Duodenal mucosa (tissue), 2 donors: ENCODE data around the gene RAPSN.

Experiments
- H3K27ac ChIP-seq: one replicate; pipeline ENCODE4 v1.7.0; 2013; ENCODE audit warnings: low read depth, low read length
- H3K27me3 ChIP-seq, 2 donors: one replicate each; pipeline ENCODE4 v1.7.0; 2013; ENCODE audit warnings: low read length in 2 of 2, control low read depth in 1 of 2; ENCODE audit not compliant: insufficient read depth in 2 of 2, control insufficient read depth in 1 of 2
- H3K36me3 ChIP-seq, 2 donors: one replicate each; pipeline ENCODE4 v1.7.0; 2013; ENCODE audit warnings: low read length in 2 of 2, control low read depth in 1 of 2; ENCODE audit not compliant: insufficient read depth in 2 of 2, control insufficient read depth in 1 of 2
- H3K4me1 ChIP-seq, 2 donors: one replicate each; pipeline ENCODE4 v1.7.0; 2013; ENCODE audit warnings: low read length in 2 of 2, control low read depth in 1 of 2; ENCODE audit not compliant: insufficient read depth in 2 of 2, control insufficient read depth in 1 of 2
- H3K4me3 ChIP-seq, 2 donors: one replicate each; pipeline ENCODE4 v1.7.0; 2013; ENCODE audit warnings: low read length in 2 of 2, low read depth in 1 of 2
- H3K9ac ChIP-seq, 2 donors: one replicate each; pipeline ENCODE4 v1.7.0; 2013; ENCODE audit warnings: low read length in 2 of 2, low read depth in 1 of 2
- H3K9me3 ChIP-seq, 2 donors: one replicate each; pipeline ENCODE4 v1.7.0; 2013; ENCODE audit warnings: low read length in 2 of 2, control low read depth in 1 of 2; ENCODE audit not compliant: control insufficient read depth in 1 of 2

The RAPSN gene

DNA sequence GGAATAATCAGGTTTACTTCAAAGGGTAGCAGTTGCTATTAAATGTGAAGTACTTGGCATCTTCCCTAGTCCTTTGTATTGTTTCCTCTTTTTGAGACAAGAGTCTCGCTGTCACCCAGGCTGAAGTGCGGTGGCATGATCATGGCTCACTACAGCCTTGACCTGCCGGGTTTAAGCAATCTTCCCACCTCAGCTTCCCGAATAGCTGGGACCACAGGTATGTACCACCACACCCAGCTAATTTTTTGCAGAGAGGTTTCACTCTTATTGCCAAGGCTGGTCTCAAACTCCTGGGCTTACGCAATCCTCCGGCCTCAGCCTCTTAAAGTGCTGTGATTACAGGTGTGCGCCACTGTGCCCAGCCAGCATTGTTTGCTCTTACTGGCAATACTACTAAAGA is 36.2 kb upstream of the RAPSN start:
- Histone ChIP-seq H3K4me3 (no peak overlapping the region), H3K9me3 (no peaks in the 10 kb centered on the region), H3K27me3 (no peaks in the 10 kb centered on the region), H3K4me1 (peaks cover 7 to 24% of the 10 kb centered on the region in 2 donors), H3K9ac (no peak overlapping the region), H3K36me3 (peaks cover 42 to 60% of the 10 kb centered on the region in 2 donors), H3K27ac (no peak overlapping the region)

GRCh38 chr11:47483457-47483856 is 34.5 kb upstream of the RAPSN start:
- Histone ChIP-seq H3K36me3 (peaks cover 56 to 76% of the 10 kb centered on the region in 2 donors), H3K4me3 (no peak overlapping the region), H3K4me1 (peaks cover 4 to 11% of the 10 kb centered on the region in 2 donors), H3K27ac (no peak overlapping the region), H3K9me3 (no peaks in the 10 kb centered on the region), H3K9ac (no peak overlapping the region), H3K27me3 (no peaks in the 10 kb centered on the region)

- Histone ChIP-seq H3K36me3 (peaks cover 68 to 88% of the 10 kb centered on the region in 2 donors), H3K27me3 (no peaks in the 10 kb centered on the region), H3K27ac (no peak overlapping the region), H3K4me3 (no peak overlapping the region), H3K4me1 (no peaks in the 10 kb centered on the region), H3K9ac (no peak overlapping the region), H3K9me3 (no peaks in the 10 kb centered on the region)
Observed at GRCh38 chr11:47480762-47481161, 31.8 kb upstream of the RAPSN start.

DNA sequence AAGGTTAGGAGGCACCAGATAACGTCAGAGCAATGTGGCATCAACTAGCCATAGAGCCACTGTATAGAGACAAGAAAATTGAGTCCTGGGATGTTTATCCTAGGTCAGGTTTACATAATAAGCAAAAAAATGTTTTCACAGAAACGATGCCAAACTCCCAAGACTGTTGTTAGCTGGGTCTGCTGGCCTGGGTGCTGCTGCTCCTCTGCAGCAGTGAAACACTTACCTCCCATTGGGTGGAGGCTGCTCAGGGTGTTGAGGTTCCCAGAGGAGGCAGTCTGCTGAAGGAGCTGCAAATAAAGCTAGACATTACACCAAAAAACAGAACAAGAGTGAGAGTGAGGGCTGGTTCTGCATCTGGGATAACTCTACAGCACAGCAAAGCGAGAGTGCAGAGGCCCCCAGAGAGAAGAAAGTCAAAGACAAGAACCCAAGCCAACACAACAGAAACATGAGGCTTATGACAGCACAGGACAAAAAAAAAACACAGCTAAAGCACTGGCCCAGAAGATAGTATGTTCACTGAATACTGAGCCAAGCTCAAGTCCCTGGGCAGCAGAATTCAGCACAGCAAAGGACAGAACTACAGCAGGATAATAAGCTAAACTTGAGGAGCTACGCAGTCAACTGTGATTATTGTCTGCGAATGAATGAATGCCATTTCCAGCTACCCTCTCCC is 29.9 kb upstream of the RAPSN start:
- Histone ChIP-seq H3K27ac (no peak overlapping the region), H3K27me3 (no peaks in the 10 kb centered on the region), H3K36me3 (peaks cover 80 to 95% of the 10 kb centered on the region in 2 donors)

DNA sequence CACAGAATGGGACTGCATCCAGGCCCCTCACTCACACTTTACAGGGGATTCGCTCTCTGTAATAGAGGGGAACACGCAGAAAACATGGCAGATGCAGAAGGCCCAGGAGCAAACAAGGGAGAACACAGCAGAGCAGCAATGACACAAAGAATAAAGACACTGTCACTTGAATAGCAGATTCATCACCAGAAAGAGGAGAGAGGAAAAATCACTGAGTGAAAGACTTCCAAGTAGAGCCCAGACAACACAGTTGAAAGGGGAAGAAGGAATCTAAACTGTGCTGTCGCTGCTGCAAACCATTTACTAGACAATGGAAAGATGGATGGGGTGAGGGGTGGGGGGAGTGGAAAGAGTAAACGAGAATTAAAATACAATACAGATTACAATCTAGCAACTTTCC is 28.8 kb upstream of the RAPSN start:
- no peaks in the 10 kb centered on the region for H3K4me1 ChIP-seq
- H3K27ac ChIP-seq: no peak overlapping the region
- peaks cover 79 to 95% of the 10 kb centered on the region in 2 donors for H3K36me3 ChIP-seq
- H3K27me3 ChIP-seq: no peaks in the 10 kb centered on the region
- H3K9ac ChIP-seq: no peak overlapping the region
- no peaks in the 10 kb centered on the region for H3K9me3 ChIP-seq
- H3K4me3 ChIP-seq: no peak overlapping the region

More for the DNA sequence above, 29.9 kb upstream of the RAPSN start:
- Histone ChIP-seq H3K4me3 (no peak overlapping the region), H3K9me3 (no peaks in the 10 kb centered on the region), H3K4me1 (no peaks in the 10 kb centered on the region), H3K9ac (no peak overlapping the region)

DNA sequence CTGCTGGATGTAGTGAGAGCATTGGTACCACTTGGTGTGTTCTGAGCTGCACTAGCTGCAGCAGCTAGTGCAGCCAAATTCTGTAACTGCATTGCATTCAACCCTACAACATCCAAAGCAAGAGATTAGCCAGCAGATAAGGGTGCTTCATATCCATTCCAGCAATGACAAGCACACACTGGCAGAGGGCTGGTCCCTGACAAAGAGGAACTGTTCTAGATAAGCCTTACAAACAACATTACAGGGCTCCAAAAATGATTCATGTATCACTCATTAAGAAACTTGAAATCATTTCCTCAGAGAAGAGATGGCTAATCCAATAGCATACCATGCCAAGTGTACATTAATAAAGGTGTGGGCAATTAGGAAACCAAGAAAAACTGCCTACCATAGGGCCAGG is 28.4 kb upstream of the RAPSN start:
- no peaks in the 10 kb centered on the region for H3K4me1 ChIP-seq
- no peaks in the 10 kb centered on the region for H3K9me3 ChIP-seq
- no peaks in the 10 kb centered on the region for H3K27me3 ChIP-seq
- H3K36me3 ChIP-seq: peaks cover 76 to 95% of the 10 kb centered on the region in 2 donors
- no peak overlapping the region for H3K27ac ChIP-seq
- no peak overlapping the region for H3K4me3 ChIP-seq
- no peak overlapping the region for H3K9ac ChIP-seq

DNA sequence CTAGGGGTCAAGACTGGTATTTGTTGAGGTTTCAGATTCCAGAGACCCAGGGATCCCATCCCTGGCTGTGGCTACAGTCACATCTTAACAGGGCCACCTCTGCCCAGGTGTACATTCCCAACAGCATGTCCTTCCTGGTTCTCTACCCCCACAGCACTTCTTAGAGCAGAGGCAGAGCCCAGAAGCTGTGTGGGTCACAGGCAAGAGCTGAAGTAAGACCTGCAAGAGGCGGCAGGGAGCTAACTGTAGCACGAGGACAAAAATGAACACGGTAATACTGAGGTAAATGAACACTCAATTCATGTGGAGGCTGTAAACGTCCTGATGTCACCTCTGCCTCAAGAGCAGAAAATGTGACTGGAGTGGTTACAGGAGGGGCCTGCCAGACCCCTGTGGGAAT is 21.7 kb upstream of the RAPSN start:
- no peak overlapping the region for H3K27ac ChIP-seq
- no peaks in the 10 kb centered on the region for H3K9me3 ChIP-seq
- H3K27me3 ChIP-seq: no peaks in the 10 kb centered on the region
- no peak overlapping the region for H3K9ac ChIP-seq
- no peak overlapping the region for H3K4me3 ChIP-seq
- peaks cover 14 to 20% of the 10 kb centered on the region in 2 donors for H3K4me1 ChIP-seq
- peaks cover 47 to 77% of the 10 kb centered on the region in 2 donors for H3K36me3 ChIP-seq

GRCh38 chr11:47469361-47470179 is 20.6 kb upstream of the RAPSN start:
- Histone ChIP-seq H3K9ac (no peak overlapping the region), H3K36me3 (peaks cover 36 to 75% of the 10 kb centered on the region in 2 donors), H3K4me1 (peaks cover 14 to 20% of the 10 kb centered on the region in 2 donors), H3K9me3 (no peaks in the 10 kb centered on the region), H3K27me3 (no peaks in the 10 kb centered on the region), H3K4me3 (no peak overlapping the region), H3K27ac (no peak overlapping the region)

- Histone ChIP-seq H3K9me3 (no peaks in the 10 kb centered on the region), H3K4me1 (peaks cover 14 to 20% of the 10 kb centered on the region in 2 donors), H3K36me3 (peaks cover 30 to 75% of the 10 kb centered on the region in 2 donors), H3K27ac (no peak overlapping the region), H3K27me3 (no peaks in the 10 kb centered on the region), H3K9ac (no peak overlapping the region), H3K4me3 (no peak overlapping the region)
Observed at GRCh38 chr11:47468598-47469214, 19.8 kb upstream of the RAPSN start.

DNA sequence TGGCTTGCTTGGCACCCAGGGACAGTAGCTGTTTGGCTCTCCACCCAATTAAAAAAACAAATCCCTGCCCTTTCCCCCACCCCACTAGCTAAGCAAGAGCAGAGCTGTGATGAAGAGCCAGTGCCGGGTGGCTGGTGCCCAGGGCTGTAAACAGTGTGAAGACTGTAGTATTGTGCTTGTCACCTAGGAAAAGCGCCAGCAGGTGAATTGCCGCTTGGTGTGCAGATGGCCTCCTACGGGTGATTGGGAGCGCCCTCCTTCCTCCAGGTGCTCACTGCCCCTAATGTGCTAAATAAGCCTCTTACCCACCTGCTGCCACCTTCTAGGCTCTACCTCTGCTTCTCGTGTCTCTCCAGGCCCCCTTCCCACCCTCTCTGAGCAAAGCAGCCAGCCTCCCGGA is 18.4 kb upstream of the RAPSN start:
- H3K9me3 ChIP-seq: no peaks in the 10 kb centered on the region
- no peak overlapping the region for H3K27ac ChIP-seq
- no peak overlapping the region for H3K4me3 ChIP-seq
- no peak overlapping the region for H3K9ac ChIP-seq
- peaks cover 14 to 20% of the 10 kb centered on the region in 2 donors for H3K4me1 ChIP-seq
- H3K27me3 ChIP-seq: no peaks in the 10 kb centered on the region
- peaks cover 20 to 62% of the 10 kb centered on the region in 2 donors for H3K36me3 ChIP-seq
